Dendritic cell treated with granulocyte-macrophage colony-stimulating factor and Interleukin-4, amounts not matched to agents 40 ng/mL and 50 ng/mL, for 4 days (primary cell): ENCODE results near the gene PLA2G4B.

ENCODE experiments used
- H3K27ac Mint-ChIP-seq: one replicate; pipeline ENCODE4 v1.8.0; 2022; ENCODE audit warnings: mild to moderate bottlenecking, mixed read lengths
- H3K27me3 Mint-ChIP-seq: one replicate; pipeline ENCODE4 v1.8.0; 2022; ENCODE audit warnings: mild to moderate bottlenecking, mixed read lengths
- H3K36me3 Mint-ChIP-seq: one replicate; pipeline ENCODE4 v1.8.0; 2022; ENCODE audit warnings: low read depth, mixed read lengths
- H3K4me1 Mint-ChIP-seq: one replicate; pipeline ENCODE4 v1.8.0; 2022; ENCODE audit warnings: low read depth, mixed read lengths
- H3K4me3 Mint-ChIP-seq: one replicate; pipeline ENCODE4 v1.8.0; 2022; ENCODE audit warnings: mild to moderate bottlenecking, moderate library complexity, mixed read lengths
- H3K9me3 Mint-ChIP-seq: one replicate; pipeline ENCODE4 v1.8.0; 2022; ENCODE audit warnings: mixed read lengths
- intact Hi-C: fragments of 100-400 bp; cut with micrococcal nuclease; formaldehyde crosslinking; loops from one replicate; pipeline ENCODE4 v1.15.0; 2022

The PLA2G4B gene, protein sequence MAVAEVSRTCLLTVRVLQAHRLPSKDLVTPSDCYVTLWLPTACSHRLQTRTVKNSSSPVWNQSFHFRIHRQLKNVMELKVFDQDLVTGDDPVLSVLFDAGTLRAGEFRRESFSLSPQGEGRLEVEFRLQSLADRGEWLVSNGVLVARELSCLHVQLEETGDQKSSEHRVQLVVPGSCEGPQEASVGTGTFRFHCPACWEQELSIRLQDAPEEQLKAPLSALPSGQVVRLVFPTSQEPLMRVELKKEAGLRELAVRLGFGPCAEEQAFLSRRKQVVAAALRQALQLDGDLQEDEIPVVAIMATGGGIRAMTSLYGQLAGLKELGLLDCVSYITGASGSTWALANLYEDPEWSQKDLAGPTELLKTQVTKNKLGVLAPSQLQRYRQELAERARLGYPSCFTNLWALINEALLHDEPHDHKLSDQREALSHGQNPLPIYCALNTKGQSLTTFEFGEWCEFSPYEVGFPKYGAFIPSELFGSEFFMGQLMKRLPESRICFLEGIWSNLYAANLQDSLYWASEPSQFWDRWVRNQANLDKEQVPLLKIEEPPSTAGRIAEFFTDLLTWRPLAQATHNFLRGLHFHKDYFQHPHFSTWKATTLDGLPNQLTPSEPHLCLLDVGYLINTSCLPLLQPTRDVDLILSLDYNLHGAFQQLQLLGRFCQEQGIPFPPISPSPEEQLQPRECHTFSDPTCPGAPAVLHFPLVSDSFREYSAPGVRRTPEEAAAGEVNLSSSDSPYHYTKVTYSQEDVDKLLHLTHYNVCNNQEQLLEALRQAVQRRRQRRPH

DNA sequence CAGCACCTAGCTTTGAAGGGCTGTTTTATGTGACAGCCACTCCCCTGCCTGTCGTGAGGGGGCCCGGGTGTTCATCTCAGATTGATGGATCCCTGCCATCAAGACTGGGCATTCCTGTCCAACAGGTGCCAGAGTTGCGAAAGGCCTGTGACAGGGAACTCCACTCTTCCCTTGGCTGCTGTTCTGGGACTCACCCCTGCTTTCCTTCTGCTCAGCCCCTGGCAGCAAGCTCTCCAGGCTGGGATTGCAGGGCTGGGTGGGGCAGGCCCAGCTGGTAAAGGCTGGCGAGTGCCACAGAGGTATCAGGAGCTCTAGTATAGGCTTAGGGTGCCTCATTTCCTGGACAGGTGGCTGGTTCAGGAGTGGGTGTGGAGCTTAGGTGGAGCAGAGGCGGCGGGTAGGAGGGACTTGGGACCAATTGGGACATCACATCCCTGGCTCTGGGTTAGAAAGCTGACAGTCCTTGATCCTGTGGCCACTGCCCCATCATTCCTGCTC lies at the start of gene PLA2G4B:
Gene PLA2G4B, plus strand, starts transcription at position 448 of the 498 bp plus-strand sequence. CDS start 67 bp downstream, outside the sequence.
- Mint-ChIP-seq H3K36me3 (peaks cover 78% of the 10 kb centered on the region), H3K9me3 (no peaks in the 10 kb centered on the region), H3K4me3 (no peak within 1 kb of the TSS), H3K27ac (no peak within 1 kb of the TSS), H3K4me1 (no peaks in the 10 kb centered on the region), H3K27me3 (no peaks in the 10 kb centered on the region)
- intact Hi-C loops, result no loop called here

DNA sequence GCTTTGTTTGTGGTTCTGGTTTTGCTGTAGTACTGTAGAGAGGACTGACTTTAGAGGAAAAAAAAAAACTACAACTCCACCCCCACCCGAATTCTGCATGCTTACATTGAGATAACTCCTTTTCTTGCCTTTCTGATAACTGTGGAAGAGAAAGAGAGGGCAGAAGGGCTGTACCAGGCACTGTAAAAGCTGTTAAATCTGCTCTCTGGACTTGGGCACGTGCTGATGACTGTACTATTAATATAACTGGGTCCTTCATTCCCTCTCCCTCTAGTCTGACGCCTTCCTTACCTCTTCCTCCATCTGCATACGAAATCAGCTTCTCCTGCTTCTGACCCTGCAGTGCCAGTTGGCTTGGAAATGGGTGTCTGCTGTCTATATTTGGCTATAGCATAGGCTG lies 49.4 kb upstream of the PLA2G4B start:
- H3K9me3 Mint-ChIP-seq, result no peaks in the 10 kb centered on the region
- H3K4me3 Mint-ChIP-seq, result no peak overlapping the region
- peaks cover 30% of the 10 kb centered on the region for H3K4me1 Mint-ChIP-seq
- no peaks in the 10 kb centered on the region for H3K27me3 Mint-ChIP-seq
- peaks cover 9% of the 10 kb centered on the region for H3K36me3 Mint-ChIP-seq
- intact Hi-C loops, result no loop called here
- H3K27ac Mint-ChIP-seq, result no peak overlapping the region

DNA sequence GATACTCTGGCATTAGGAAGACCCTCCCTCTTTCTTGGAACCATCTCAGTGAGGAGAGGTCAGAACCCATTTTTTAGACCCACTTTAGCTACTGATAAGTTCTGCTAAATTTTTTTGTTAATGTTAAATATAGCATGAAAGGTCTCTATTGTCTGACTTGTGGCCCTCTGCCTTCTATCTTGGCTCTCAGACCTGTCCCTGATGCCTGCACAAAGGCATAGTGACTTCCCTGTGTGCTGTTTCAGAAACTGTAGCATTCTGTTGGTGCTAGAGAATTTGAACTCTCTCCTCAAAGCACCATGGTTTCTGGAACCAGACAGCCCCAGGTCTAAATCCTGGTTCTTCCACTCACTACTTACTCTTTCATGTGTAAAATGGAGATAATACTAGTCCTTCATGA lies 49.0 kb upstream of the PLA2G4B start:
- Mint-ChIP-seq H3K27me3 (no peaks in the 10 kb centered on the region), H3K27ac (no peak overlapping the region)
- intact Hi-C loops, result no loop called here

DNA sequence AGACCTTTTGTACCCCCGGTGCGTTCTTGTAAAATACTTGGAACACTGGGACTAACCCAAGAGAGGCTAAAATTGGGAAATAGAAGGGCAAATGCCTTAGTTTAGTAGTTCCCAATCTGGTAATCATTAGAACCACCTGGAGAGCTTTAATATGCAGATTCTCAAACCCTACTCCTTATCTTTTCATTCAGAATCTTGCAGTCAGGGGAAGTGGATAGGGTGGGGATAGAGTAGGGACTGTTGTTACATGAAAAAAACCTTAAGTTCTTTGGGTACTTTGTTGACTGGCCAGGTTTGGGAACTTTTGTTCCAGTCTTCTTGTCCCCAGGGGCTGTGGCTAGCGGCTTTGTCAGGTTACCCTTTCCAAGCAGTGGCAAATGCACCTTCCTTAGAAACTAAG lies 48.5 kb upstream of the PLA2G4B start:
- H3K4me1 Mint-ChIP-seq, result peaks cover 30% of the 10 kb centered on the region
- no peaks in the 10 kb centered on the region for H3K27me3 Mint-ChIP-seq
- H3K9me3 Mint-ChIP-seq, result no peaks in the 10 kb centered on the region
- intact Hi-C loops, result no loop called here
- H3K27ac Mint-ChIP-seq, result no peak overlapping the region
- H3K36me3 Mint-ChIP-seq, result peaks cover 9% of the 10 kb centered on the region
- no peak overlapping the region for H3K4me3 Mint-ChIP-seq

More for the DNA sequence above, 49.0 kb upstream of the PLA2G4B start:
- Mint-ChIP-seq H3K36me3 (peaks cover 9% of the 10 kb centered on the region), H3K4me1 (peaks cover 30% of the 10 kb centered on the region), H3K4me3 (no peak overlapping the region), H3K9me3 (no peaks in the 10 kb centered on the region)

DNA sequence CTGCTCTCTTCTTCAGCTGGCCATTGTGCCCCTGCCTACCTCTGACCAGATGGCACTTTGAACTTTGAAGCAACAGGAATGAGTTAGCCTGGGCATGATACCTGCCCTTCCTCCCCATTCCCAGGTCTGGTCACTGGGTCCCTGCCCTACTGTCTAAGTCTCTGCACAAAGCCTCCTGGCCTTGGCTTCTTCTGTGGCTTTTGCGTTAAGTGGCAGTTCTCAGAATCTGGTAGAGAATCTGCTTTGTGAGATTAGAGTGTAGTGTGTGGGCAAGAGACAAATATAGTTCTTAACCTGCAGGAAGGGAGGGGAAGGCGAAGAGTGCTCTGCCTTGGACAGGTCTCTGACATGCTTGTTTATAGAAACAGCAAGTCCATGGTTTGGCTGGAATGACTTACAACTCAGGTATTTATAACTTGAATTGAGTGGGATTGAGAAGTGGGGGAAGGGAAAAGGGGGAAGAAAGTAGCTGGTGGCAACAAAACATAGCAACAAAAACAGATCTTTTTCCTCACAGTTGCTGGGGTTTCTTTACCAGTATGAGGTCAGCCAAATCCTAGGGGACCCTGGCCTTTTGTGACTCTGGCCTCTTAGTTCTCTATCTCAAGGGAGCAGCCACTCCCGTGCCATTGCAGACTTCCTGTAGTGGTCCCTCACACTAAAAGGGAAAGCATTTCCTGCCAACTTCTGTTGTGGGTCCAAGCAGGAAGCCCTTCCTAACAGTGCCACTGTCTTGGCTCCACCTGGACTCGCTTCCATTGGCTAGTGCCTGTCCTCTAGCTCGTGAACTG lies 47.7 kb upstream of the PLA2G4B start:
- peaks cover 9% of the 10 kb centered on the region for H3K36me3 Mint-ChIP-seq
- peaks cover 32% of the 10 kb centered on the region for H3K4me1 Mint-ChIP-seq
- H3K27ac Mint-ChIP-seq, result no peak overlapping the region
- no peaks in the 10 kb centered on the region for H3K27me3 Mint-ChIP-seq
- H3K4me3 Mint-ChIP-seq, result no peak overlapping the region
- no peaks in the 10 kb centered on the region for H3K9me3 Mint-ChIP-seq
- intact Hi-C loops, result no loop called here

DNA sequence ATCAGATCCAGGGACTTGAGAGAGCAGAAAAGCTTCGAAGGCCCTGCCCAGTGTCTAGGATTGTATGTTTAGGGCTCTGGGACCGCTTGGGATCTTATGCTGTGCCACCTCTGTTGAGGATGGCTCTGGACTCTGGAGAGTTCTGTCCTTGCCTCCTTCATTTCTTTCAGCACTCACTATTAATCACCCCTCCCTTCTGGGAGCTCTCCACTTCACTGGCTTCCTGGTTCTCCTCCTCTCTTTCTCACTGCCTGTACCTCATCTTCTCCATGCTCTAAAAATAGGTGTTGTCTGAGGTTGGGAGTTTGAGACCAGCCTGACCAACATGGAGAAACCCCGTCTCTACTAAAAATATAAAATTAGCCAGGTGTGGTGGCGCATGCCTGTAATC lies 47.1 kb upstream of the PLA2G4B start:
- intact Hi-C loops, result no loop called here
- Mint-ChIP-seq H3K4me3 (no peak overlapping the region), H3K36me3 (peaks cover 9% of the 10 kb centered on the region), H3K4me1 (peaks cover 35% of the 10 kb centered on the region), H3K27ac (no peak overlapping the region), H3K27me3 (no peaks in the 10 kb centered on the region), H3K9me3 (no peaks in the 10 kb centered on the region)

DNA sequence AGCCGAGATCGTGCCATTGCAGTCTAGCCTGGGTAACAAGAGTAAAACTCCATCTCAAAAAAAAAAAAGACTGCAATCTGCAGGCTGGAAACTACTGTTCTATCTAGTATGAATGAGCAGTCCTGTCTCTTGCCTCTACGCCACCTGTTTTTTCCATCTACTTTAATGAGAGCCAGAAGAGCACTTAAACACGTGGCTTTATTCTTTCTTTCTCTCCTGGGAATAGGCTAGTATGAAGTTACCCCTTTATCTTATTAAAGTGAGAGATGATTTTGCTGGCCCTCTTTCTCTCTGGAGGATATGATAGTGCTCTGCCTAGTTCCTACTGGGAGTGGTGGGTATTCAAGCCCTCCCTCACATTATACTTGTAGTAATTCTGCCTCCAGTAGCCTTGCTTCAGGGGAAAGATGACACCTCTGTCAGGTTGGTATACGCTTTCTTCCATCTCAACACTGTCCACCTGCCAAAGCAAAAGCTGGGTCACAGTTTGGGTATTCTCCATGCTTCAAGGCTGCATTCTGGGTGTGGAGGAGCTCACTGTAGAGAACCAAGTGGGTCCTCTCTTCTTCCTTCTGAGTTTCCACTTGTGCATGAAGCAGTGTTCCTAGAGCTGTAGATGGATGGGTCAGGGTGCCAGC lies 46.5 kb upstream of the PLA2G4B start:
- no peaks in the 10 kb centered on the region for H3K9me3 Mint-ChIP-seq
- intact Hi-C loops, result no loop called here
- H3K27me3 Mint-ChIP-seq, result no peaks in the 10 kb centered on the region
- no peak overlapping the region for H3K4me3 Mint-ChIP-seq
- peaks cover 9% of the 10 kb centered on the region for H3K36me3 Mint-ChIP-seq
- H3K4me1 Mint-ChIP-seq, result peaks cover 35% of the 10 kb centered on the region
- no peak overlapping the region for H3K27ac Mint-ChIP-seq

DNA sequence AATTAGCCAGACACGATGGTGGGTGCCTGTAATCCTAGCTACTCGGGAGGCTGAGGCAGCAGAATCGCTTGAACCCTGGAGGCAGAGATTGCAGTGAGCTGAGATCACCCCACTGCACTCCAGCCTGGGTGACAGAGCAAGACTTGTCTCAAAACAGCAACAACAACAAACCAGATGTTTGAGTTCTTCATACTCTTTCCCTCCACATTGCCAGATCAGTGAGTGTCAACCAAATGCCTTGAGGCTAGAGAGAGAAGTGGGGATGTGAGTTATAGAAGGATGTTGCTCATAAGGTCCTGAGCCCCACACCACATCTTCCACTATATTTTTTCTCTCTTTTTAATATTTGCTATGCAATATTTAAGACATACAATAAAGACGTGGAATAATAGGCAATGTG lies 44.6 kb upstream of the PLA2G4B start:
- Mint-ChIP-seq H3K27ac (no peak overlapping the region), H3K27me3 (no peaks in the 10 kb centered on the region), H3K36me3 (peaks cover 9% of the 10 kb centered on the region), H3K4me3 (no peak overlapping the region), H3K4me1 (peaks cover 27% of the 10 kb centered on the region), H3K9me3 (no peaks in the 10 kb centered on the region)
- intact Hi-C loops, result no loop called here

DNA sequence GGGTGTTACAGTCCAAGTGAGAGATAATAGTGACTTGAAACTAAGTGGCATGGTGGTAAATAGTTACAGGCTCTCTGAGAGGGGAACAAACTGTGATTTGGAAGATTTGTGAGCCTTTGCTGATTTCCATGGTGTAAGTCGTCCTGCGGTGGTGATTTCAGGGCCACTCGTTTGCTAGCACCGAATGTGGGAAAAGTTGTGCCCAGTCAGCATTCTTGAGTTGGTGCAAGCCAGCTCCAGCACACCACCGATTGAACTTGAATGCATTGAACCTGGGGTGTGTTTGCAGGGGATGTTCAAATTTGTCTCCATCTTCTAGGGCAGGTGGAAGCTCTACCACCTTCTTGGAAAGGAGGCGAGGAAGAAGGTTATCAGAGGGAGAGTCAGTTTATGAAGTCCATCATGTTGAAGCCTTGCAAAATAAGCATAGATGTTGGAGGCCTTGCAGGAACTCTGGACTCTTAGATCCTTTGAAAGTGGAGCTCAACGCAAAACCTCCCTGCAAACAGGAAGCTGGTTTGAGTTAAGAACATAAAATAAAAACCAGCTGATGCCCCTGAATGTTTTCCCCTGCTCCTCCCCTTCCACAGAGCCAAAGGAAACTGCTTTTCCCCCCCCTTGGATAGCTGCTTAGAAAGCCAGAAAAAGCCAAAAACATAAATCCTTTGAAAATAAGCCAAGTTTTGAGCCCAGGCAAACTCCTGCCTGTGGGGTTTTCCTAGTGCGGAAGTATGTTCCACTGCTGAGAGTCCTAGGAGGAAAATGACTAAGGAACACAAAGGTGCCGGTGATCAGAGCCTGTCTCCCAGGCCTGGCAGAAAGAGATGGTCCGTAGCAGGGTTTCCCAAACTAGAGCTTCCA lies 42.4 kb upstream of the PLA2G4B start:
- peaks cover 12% of the 10 kb centered on the region for H3K4me1 Mint-ChIP-seq
- no peak overlapping the region for H3K4me3 Mint-ChIP-seq
- intact Hi-C loops, result no loop called here
- H3K36me3 Mint-ChIP-seq, result peaks cover 27% of the 10 kb centered on the region
- no peak overlapping the region for H3K27ac Mint-ChIP-seq
- no peaks in the 10 kb centered on the region for H3K27me3 Mint-ChIP-seq
- no peaks in the 10 kb centered on the region for H3K9me3 Mint-ChIP-seq

DNA sequence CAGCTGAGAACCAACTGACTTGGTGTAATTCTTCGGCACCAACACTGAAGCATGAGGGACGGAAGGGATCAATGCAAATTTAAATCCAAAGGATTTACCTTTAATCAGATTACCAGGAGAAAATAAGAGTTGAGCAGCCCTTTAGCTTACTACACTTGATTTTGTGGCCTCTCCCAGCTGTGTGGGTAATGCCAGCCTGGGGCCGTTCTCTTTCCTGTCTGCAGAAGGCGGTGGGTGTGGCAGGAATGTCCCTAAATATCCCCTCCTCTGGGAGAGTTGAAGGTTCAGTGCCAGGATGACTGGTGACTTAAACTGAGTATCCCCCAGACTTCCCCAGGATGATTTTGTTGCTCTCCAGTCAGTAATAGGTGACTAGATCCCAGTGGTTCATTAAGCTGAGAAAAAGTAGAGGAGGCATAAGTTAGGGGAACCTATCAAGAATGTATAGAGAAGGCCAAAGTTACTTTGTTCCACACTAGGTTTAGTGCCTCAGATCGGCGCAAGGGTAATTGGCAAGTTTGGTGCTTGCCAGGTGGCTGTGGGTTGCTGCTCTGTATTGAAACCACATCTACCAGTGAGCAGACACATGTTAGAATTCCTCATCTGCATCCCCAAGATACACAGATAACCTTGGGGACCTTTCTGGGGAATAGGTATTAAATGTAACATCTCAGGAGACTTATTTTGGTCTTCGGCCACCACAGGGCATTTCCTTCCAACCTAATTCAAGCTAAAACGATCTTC lies 41.3 kb upstream of the PLA2G4B start:
- no peaks in the 10 kb centered on the region for H3K27me3 Mint-ChIP-seq
- H3K4me1 Mint-ChIP-seq, result peaks cover 5% of the 10 kb centered on the region
- intact Hi-C loops, result no loop called here
- no peak overlapping the region for H3K4me3 Mint-ChIP-seq
- no peaks in the 10 kb centered on the region for H3K9me3 Mint-ChIP-seq
- no peak overlapping the region for H3K27ac Mint-ChIP-seq
- H3K36me3 Mint-ChIP-seq, result peaks cover 28% of the 10 kb centered on the region

DNA sequence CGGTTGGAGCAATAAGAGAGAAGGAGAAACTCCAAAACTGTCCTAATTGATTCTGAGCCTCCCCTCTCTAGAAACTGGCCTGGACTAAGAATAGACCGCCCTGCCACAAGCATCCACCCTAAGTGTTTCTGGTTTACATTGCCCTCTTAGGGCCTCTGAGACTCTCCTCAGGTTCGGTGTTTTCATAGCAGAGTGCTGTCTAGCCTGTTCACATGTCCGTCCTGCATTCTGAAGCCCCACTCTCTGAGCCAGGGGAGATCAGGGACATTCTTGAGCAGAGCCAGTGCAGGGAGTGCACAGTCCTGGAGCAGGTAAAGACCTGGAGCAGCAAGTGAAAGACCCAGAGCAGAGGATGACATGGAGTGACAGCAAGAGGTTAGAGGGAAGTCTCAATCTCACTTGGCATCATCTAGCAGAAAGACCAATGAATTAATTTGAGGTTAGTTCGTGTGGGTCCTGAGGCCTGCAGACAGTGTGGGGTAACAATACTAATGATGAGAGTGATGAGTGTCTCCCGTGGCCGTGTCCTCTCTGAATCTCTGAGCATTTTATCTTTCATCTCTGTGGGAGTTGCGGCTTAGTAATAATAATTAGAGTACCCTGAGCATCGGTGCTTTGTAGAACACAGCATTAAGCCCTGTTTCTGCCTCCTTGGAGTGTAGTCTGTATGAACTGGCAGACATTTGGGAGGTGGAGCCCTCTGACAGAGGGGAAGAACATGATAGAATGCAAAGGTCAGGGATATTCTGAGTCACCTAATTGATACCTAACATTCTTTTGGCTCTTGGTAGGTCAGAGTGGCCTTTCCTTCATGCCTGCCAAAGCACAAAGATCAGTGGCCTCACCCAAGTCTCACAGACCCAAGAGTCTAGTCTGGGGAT lies 39.8 kb upstream of the PLA2G4B start:
- Mint-ChIP-seq H3K27me3 (no peaks in the 10 kb centered on the region), H3K4me1 (peaks cover 5% of the 10 kb centered on the region), H3K9me3 (no peaks in the 10 kb centered on the region), H3K36me3 (peaks cover 37% of the 10 kb centered on the region), H3K27ac (no peak overlapping the region), H3K4me3 (no peak overlapping the region)
- intact Hi-C loops, result no loop called here

DNA sequence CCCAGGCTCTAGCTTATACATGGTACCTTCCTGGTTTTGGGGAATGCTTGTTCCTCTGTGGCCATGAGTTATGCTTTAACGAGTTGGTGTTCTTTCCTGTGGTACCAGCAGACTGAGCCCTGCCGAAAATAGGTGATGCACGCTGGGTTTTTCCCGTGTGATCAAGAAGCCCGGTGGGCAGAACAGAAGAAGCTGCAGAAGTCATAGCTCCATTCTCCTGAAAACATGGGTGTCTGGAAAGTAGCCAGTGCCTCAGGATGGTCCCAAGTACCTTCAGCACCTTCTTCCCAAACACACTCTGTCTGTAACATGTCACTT lies 39.2 kb upstream of the PLA2G4B start:
- Mint-ChIP-seq H3K36me3 (peaks cover 42% of the 10 kb centered on the region), H3K4me1 (peaks cover 5% of the 10 kb centered on the region), H3K27me3 (no peaks in the 10 kb centered on the region), H3K9me3 (no peaks in the 10 kb centered on the region), H3K4me3 (no peak overlapping the region), H3K27ac (no peak overlapping the region)
- intact Hi-C loops, result no loop called here
